GM21528 (cell line): Measurements from ENCODE around the gene TBL3.

Experiments
- ATAC-seq: cut with Tn5 transposase; IDR thresholded peaks from one replicate; pipeline ENCODE4 v1.9.1; 2021; ENCODE audit warnings: mild to moderate bottlenecking, moderate library complexity; ENCODE audit not compliant: unreplicated experiment, low FRiP score

Gene TBL3

GRCh38 chr16:1998360-1998835, 26.5 kb downstream of the TBL3 start:
- no peak for ATAC-seq

- no peak for ATAC-seq
These were observed 27.3 kb downstream of the TBL3 start for GRCh38 chr16:1998852-1999801.

GRCh38 chr16:1999866-2000514, 28.1 kb downstream of the TBL3 start:
- ATAC-seq: no peak

- ATAC-seq: no peak
These were observed 29.2 kb downstream of the TBL3 start for GRCh38 chr16:2001035-2001434.

- no peak for ATAC-seq
These were observed 29.9 kb downstream of the TBL3 start for GRCh38 chr16:2001456-2002355.

GRCh38 chr16:2002406-2003230, 30.8 kb downstream of the TBL3 start:
- ATAC-seq: no peak

GRCh38 chr16:2003231-2003826, 31.5 kb downstream of the TBL3 start:
- no peak for ATAC-seq

- no peak for ATAC-seq
These were observed 32.2 kb downstream of the TBL3 start for GRCh38 chr16:2003827-2004641.

GRCh38 chr16:2004795-2005517, 33.1 kb downstream of the TBL3 start:
- ATAC-seq: no peak

GRCh38 chr16:2005646-2006045, 33.8 kb downstream of the TBL3 start:
- ATAC-seq: no peak

- ATAC-seq: no peak
These were observed 34.5 kb downstream of the TBL3 start for GRCh38 chr16:2006317-2006716.

- no peak for ATAC-seq
These were observed 35.4 kb downstream of the TBL3 start for GRCh38 chr16:2007081-2007836.

GRCh38 chr16:2008009-2008526, 36.2 kb downstream of the TBL3 start:
- no peak for ATAC-seq

GRCh38 chr16:2008631-2009163, 36.8 kb downstream of the TBL3 start:
- ATAC-seq: no peak

GRCh38 chr16:2009164-2009711, 37.4 kb downstream of the TBL3 start:
- ATAC-seq: no peak

- no peak for ATAC-seq
These were observed 38.1 kb downstream of the TBL3 start, which contains the start of gene ZNF598 for GRCh38 chr16:2009791-2010510. Gene ZNF598 (minus strand): TSS chr16:2009821.
